ENCODE data around the gene TRIO.

Gene TRIO

GRCh38 chr5:14503017-14503680 lies 360.0 kb downstream of the TRIO start:
- ATAC-seq, result no peak

- no peak for ATAC-seq
Observed at GRCh38 chr5:14503681-14504331, 360.7 kb downstream of the TRIO start.

GRCh38 chr5:14504332-14504727 lies 361.2 kb downstream of the TRIO start:
- ATAC-seq, result no peak

GRCh38 chr5:14504816-14505215 lies 361.7 kb downstream of the TRIO start:
- no peak for ATAC-seq

GRCh38 chr5:14505310-14506139 lies 362.4 kb downstream of the TRIO start:
- no peak for ATAC-seq

GRCh38 chr5:14506140-14506538 lies 363.0 kb downstream of the TRIO start:
- ATAC-seq, result no peak

GRCh38 chr5:14506661-14507060 lies 363.5 kb downstream of the TRIO start:
- ATAC-seq, result no peak

GRCh38 chr5:14507156-14507941 lies 364.2 kb downstream of the TRIO start:
- ATAC-seq, result no peak

- ATAC-seq, result no peak
Observed at GRCh38 chr5:14508046-14508445, 364.9 kb downstream of the TRIO start.

GRCh38 chr5:14509556-14509955 lies 366.4 kb downstream of the TRIO start:
- no peak for ATAC-seq

GRCh38 chr5:14510156-14510734 lies 367.1 kb downstream of the TRIO start:
- no peak for ATAC-seq

GRCh38 chr5:14510880-14511279 lies 367.7 kb downstream of the TRIO start:
- no peak for ATAC-seq

GRCh38 chr5:14512574-14512973 lies 369.4 kb downstream of the TRIO start:
- ATAC-seq, result no peak

- ATAC-seq, result no peak
Observed at GRCh38 chr5:14513266-14513665, 370.1 kb downstream of the TRIO start.

GRCh38 chr5:14516901-14517300 lies 373.8 kb downstream of the TRIO start:
- ATAC-seq, result no peak

- ATAC-seq, result no peak
Observed at GRCh38 chr5:14518638-14519037, 375.5 kb downstream of the TRIO start.

- no peak for ATAC-seq
Observed at GRCh38 chr5:14521748-14522147, 378.6 kb downstream of the TRIO start.

- no peak for ATAC-seq
Observed at GRCh38 chr5:14522721-14523120, 379.6 kb downstream of the TRIO start.

- ATAC-seq, result no peak
Observed at GRCh38 chr5:14523243-14524034, 380.3 kb downstream of the TRIO start.

- no peak for ATAC-seq
Observed at GRCh38 chr5:14525397-14525796, 382.3 kb downstream of the TRIO start.

GRCh38 chr5:14526493-14526892 lies 383.4 kb downstream of the TRIO start:
- ATAC-seq, result no peak

- ATAC-seq, result no peak
Observed at GRCh38 chr5:14528115-14528514, 385.0 kb downstream of the TRIO start.

Data from activated CD4-positive, CD25-positive, alpha-beta regulatory T cell treated with anti-CD3 and anti-CD28 coated beads, Interleukin-2, amount 50 U/mL, for 24 hours (primary cell).